K562 (cell line): ENCODE data around the gene TRAF1. TPM values are rescaled to one million over a fixed set of nuclear protein-coding genes. Genes with fewer than 3 reads are reported as not detected.

Source experiments
- ATAC-seq: fragments of 200-7000 bp; cut with Tn5 transposase; 3 replicates; pipeline ENCODE4 v1.9.1; 2020; ENCODE audit warnings: moderate library complexity
- BruUV-seq: library from RNA; stranded (reverse); fragments of 400-500 nt; replicated peaks from 2 replicates; lab custom pipeline; 2021; lab: Mats Ljungman, UMichigan
- CTCF ChIA-PET: fragments of 300-600 bp; formaldehyde crosslinking; extraction: SDS; loops from one replicate; lab custom pipeline; 2021; ENCODE audit warnings: low intra/inter-chr PET ratio; lab: Yijun Ruan, JAX
- POLR2A ChIA-PET: fragments of 300-600, 350-650 bp; sonication (Branson Sonifier 250); formaldehyde crosslinking; extraction: SDS; loops from one replicate; lab custom pipeline; 2021; ENCODE audit warnings: antibody characterized with exemption, inconsistent platforms; lab: Yijun Ruan, JAX
- DNase-seq, 4 experiments: peaks; one replicate each; pipeline versions ENCODE4 v3.0.0 to v3.0.0-alpha.2; 2011 to 2018; ENCODE audit warnings: low spot score in 3 of 4, mixed read lengths in 3 of 4; ENCODE audit errors: extremely low read depth in 1 of 4
- FAIRE-seq: peaks from 2 replicates; lab custom pipeline; 2011; peaks lifted over from hg19 to GRCh38; lab: Jason Lieb, UNC
- H2AFZ ChIP-seq: 2 replicates; pipeline ENCODE4 v1.6.0; 2011; ENCODE audit warnings: low read depth, low read length, control low read depth, inconsistent platforms
- H3K27ac ChIP-seq: fragments of 200-600 bp; 3 replicates; pipeline ENCODE4 v1.8.0; 2011; ENCODE audit warnings: low read depth, mild to moderate bottlenecking, control low read depth, inconsistent platforms, low read length, moderate library complexity, mixed read lengths; ENCODE audit errors: extremely low read depth
- H3K27me3 ChIP-seq, 2 experiments: fragments of 300-600 bp in 1 of 2; 2 replicates in 1 of 2; 3 replicates in 1 of 2; pipeline versions ENCODE4 v1.6.0 to v1.8.0; 2011; ENCODE audit warnings: inconsistent platforms in 2 of 2, low read length in 2 of 2, mild to moderate bottlenecking in 1 of 2, mixed read lengths in 1 of 2, moderate library complexity in 1 of 2; ENCODE audit not compliant: control insufficient read depth in 2 of 2, insufficient read depth in 2 of 2
- H3K36me3 ChIP-seq: fragments of 300-600 bp; 3 replicates; pipeline ENCODE4 v1.8.0; 2011; ENCODE audit warnings: mild to moderate bottlenecking, low read length, inconsistent platforms; ENCODE audit not compliant: control insufficient read depth, insufficient read depth
- H3K4me1 ChIP-seq, 2 experiments: fragments of 200-600 bp in 1 of 2; replicated peaks in 1 of 2; 2 replicates in 1 of 2; 3 replicates in 1 of 2; pipeline versions ENCODE4 v1.5.1 to v1.8.0; 2011; ENCODE audit warnings: inconsistent platforms in 2 of 2, low read length in 2 of 2, mild to moderate bottlenecking in 1 of 2, mixed read lengths in 1 of 2, moderate library complexity in 1 of 2; ENCODE audit not compliant: control insufficient read depth in 2 of 2, insufficient read depth in 2 of 2
- H3K4me2 ChIP-seq: 2 replicates; pipeline ENCODE4 v1.6.1; 2011; ENCODE audit warnings: low read length, control low read depth, inconsistent platforms, mixed read lengths; ENCODE audit not compliant: insufficient read depth
- H3K4me3 ChIP-seq: fragments of 200-600 bp; sonication (generic), shearing (Covaris generic); 2 replicates; pipeline ENCODE4 v1.5.1; 2016; ENCODE audit warnings: control low read depth, inconsistent platforms
- H3K79me2 ChIP-seq: fragments of 200-600 bp; 3 replicates; pipeline ENCODE4 v1.8.0; 2011; ENCODE audit warnings: low read length, inconsistent platforms; ENCODE audit not compliant: control insufficient read depth, insufficient read depth
- H3K9ac ChIP-seq, 2 experiments: 2 replicates each; pipeline versions ENCODE4 v1.6.0 to v1.6.1; 2011; ENCODE audit warnings: low read depth in 2 of 2, low read length in 2 of 2, control low read depth in 1 of 2, inconsistent platforms in 1 of 2, mild to moderate bottlenecking in 1 of 2, mixed read lengths in 1 of 2; ENCODE audit not compliant: insufficient read depth in 1 of 2
- H3K9me1 ChIP-seq: one replicate; pipeline ENCODE4 v1.6.0; 2011; ENCODE audit warnings: inconsistent platforms, mild to moderate bottlenecking, low read length, moderate library complexity; ENCODE audit not compliant: control insufficient read depth, insufficient read depth
- H3K9me3 ChIP-seq: replicated peaks from 2 replicates; pipeline ENCODE4 v1.5.1; 2011; ENCODE audit warnings: low read depth, low read length, inconsistent platforms; ENCODE audit not compliant: control insufficient read depth, insufficient read depth
- H4K20me1 ChIP-seq: replicated peaks from 2 replicates; pipeline ENCODE4 v1.6.1; 2011; ENCODE audit warnings: low read length, inconsistent platforms, mixed read lengths; ENCODE audit not compliant: control insufficient read depth, insufficient read depth
- ATF2 ChIP-seq: sonication (generic); formaldehyde crosslinking; IDR thresholded peaks from 2 replicates; pipeline ENCODE4 v1.8.1; 2022; ENCODE audit warnings: missing genetic modification reagents
- CHAMP1 ChIP-seq: fragments of 450-650 bp; IDR thresholded peaks from 2 replicates; pipeline ENCODE4 v1.6.1; 2016; ENCODE audit warnings: mild to moderate bottlenecking
- HNRNPLL ChIP-seq: fragments of 200-400 bp; formaldehyde crosslinking; IDR thresholded peaks from 2 replicates; pipeline ENCODE4 v1.6.1; 2017; ENCODE audit warnings: low read length, low read depth, mild to moderate bottlenecking; ENCODE audit not compliant: poor library complexity, severe bottlenecking
- KLF1 ChIP-seq: fragments of 450-650 bp; IDR thresholded peaks from 2 replicates; pipeline ENCODE4 v1.6.1; 2016; ENCODE audit warnings: missing genetic modification characterization, missing compliant biosample characterization
- MLX ChIP-seq, 2 experiments: fragments of 450-650 bp in 1 of 2; sonication (generic) in 1 of 2; formaldehyde crosslinking; conservative IDR thresholded peaks; 2 replicates each; pipeline versions ENCODE4 v1.4.0 to v1.8.1; 2020 to 2022; ENCODE audit warnings: mild to moderate bottlenecking in 1 of 2, missing genetic modification reagents in 1 of 2
- ZKSCAN1 ChIP-seq: fragments of 150-350 bp; IDR thresholded peaks from 2 replicates; pipeline ENCODE4 v1.6.1; 2016; ENCODE audit warnings: low read depth, low read length
- ZNF253 ChIP-seq: fragments of 250-450 bp; sonication (Bioruptor Pico); conservative IDR thresholded peaks from 2 replicates; pipeline ENCODE4 v1.6.1; 2021; ENCODE audit warnings: mild to moderate bottlenecking
- WGBS: fragments of 100-300 bp; shearing (Covaris generic); methylation state at CpG from one replicate; pipeline ENCODE4 v1.1.6; 2016; ENCODE audit warnings: low coverage, mixed read lengths; ENCODE audit not compliant: insufficient coverage; ENCODE audit errors: missing lambda C conversion rate; 5-methylcytosine and 5-hydroxymethylcytosine counted together
- in situ Hi-C: fragments of 300-500 bp; cut with MboI; formaldehyde crosslinking; loops from 4 replicates; pipeline ENCODE4 v1.15.0; 2018; ENCODE audit warnings: inconsistent platforms, mixed read lengths
- intact Hi-C: fragments of 100-400 bp; cut with micrococcal nuclease; formaldehyde crosslinking; loops from 2 replicates; pipeline ENCODE4 v1.14.2; 2022
- polyA plus RNA-seq, 8 experiments: library from polyadenylated mRNA; depleted of rRNA in 4 of 8; stranded (reverse) in 5 of 8; unstranded in 3 of 8; fragments of >200 nt; fragmentation: Nextera tagmentation in 2 of 8; fragmentation: Illumina TruSeq in 1 of 8; extraction: Ambion mirVana in 2 of 8; extraction: Trizol in 1 of 8; gene quantifications; 2 replicates each; pipeline versions ENCODE4 v1.2.1 to v1.2.3, GENCODE V29; 2011 to 2014; ENCODE audit warnings: inconsistent platforms in 1 of 8, missing spikeins in 1 of 8
- total RNA-seq, 7 experiments: library from RNA; depleted of rRNA in 6 of 7; stranded (reverse); fragments of >200 nt in 6 of 7; fragmentation: Illumina TruSeq in 2 of 7; extraction: Trizol in 2 of 7; gene quantifications; 2 replicates each; pipeline versions ENCODE4 v1.2.1 to v1.2.3, GENCODE V29; 2011 to 2021; ENCODE audit warnings: low replicate concordance in 1 of 7

TRAF1 gene
- total and polyA plus RNA-seq, 9 of the 15 experiments (the other 6 are each of a cell fraction or from before 2014, with no cell fraction given): 0.01 to 1.1 (median 0.04) TPM; not detected in 2

- Histone ChIP-seq H3K36me3 (no peaks in the 10 kb centered on the region), H3K9me1 (no peaks in the 10 kb centered on the region), H3K4me2 (no peak overlapping the region), H3K4me1 (peaks cover 12 to 16% of the 10 kb centered on the region in 2 experiments; a peak in 4 of 5 replicates), H3K9me3 (no peaks in the 10 kb centered on the region), H3K27me3 (no peaks in the 10 kb centered on the region), H3K79me2 (no peaks in the 10 kb centered on the region), H4K20me1 (no peaks in the 10 kb centered on the region), H3K9ac (peak overlapping the region in 1 of 2 experiments; percentile 69; a peak in 2 of 4 replicates), H2AFZ (peak overlapping the region; percentile 20), H3K27ac (no peak overlapping the region), H3K4me3 (no peak overlapping the region)
- FAIRE-seq: no peak
- CTCF ChIA-PET: no interaction called here
- peak in 2 of 4 experiments; percentile 49 to 60 for DNase-seq
- in situ Hi-C loops (no loop called here), intact Hi-C loops (no loop called here)
- POLR2A ChIA-PET: interaction anchor here (0.7 to 22.9 kb wide), 8 partner anchors 9 to 61 kb away, joined by 3 to 464 read pairs (median 4); partner anchors contain the start of gene PHF19
- 51% methylated on average over 11 of the region's 11 CpGs for WGBS
- ATAC-seq: peak; percentile 33
- TF ChIP-seq ZNF253 (CRISPR knock-in tag): no peak
- TF ChIP-seq ZKSCAN1: 0 out of 2 replicates have a peak, but pooled peaks have one; percentile 18
- TF ChIP-seq HNRNPLL: peak; percentile 24
- BruUV-seq: no TSS peak
These were observed 21.1 kb downstream of the TRAF1 start for GRCh38 chr9:120905315-120906164.

- Histone ChIP-seq H3K4me2 (no peak overlapping the region), H3K27me3 (no peaks in the 10 kb centered on the region), H3K4me3 (no peak overlapping the region), H3K79me2 (no peaks in the 10 kb centered on the region), H2AFZ (peak overlapping the region; percentile 20; the same call in 1 of the 2 replicates), H3K9me1 (no peaks in the 10 kb centered on the region), H3K36me3 (no peaks in the 10 kb centered on the region), H4K20me1 (no peaks in the 10 kb centered on the region), H3K9me3 (no peaks in the 10 kb centered on the region), H3K9ac (peak overlapping the region in 1 of 2 experiments; percentile 69; a peak in 2 of 4 replicates), H3K4me1 (peaks cover 16 to 20% of the 10 kb centered on the region in 2 experiments; a peak in 4 of 5 replicates), H3K27ac (no peak overlapping the region)
- intact Hi-C loops: no loop called here
- 67% methylated on average over 11 of the region's 11 CpGs for WGBS
- DNase-seq (peak in 2 of 4 experiments; percentile 27 to 28), ATAC-seq (peak; percentile 15), FAIRE-seq (no peak)
- CTCF ChIA-PET: no interaction called here
- BruUV-seq: no TSS peak
- in situ Hi-C loops: no loop called here
- POLR2A ChIA-PET: interaction anchor here (0.7 to 22.9 kb wide), 6 partner anchors 9 to 60 kb away, joined by 3 to 464 read pairs (median 16); partner anchors contain the start of gene PHF19
- TF ChIP-seq KLF1 (0 out of 2 replicates have a peak, but pooled peaks have one; percentile 37), HNRNPLL (peak; percentile 37), ATF2 (CRISPR knock-in tag) (no peak), CHAMP1 (no peak), MLX (CRISPR knock-in tag; conservative IDR thresholded peaks at IDR 0.05) (peak in 1 of 2 experiments; percentile 77; a peak in 1 of 4 replicates)
These were observed 21.7 kb downstream of the TRAF1 start for GRCh38 chr9:120904978-120905301.
